GM12873 (cell line): ENCODE data around the gene CA12.

Experiments
- CTCF ChIP-seq: IDR thresholded peaks from 2 replicates; pipeline ENCODE4 v1.5.1; 2012; ENCODE audit warnings: low read depth, mild to moderate bottlenecking, moderate library complexity, low read length, control low read depth; ENCODE audit not compliant: insufficient read depth; ENCODE audit errors: missing control alignments

Gene CA12

DNA sequence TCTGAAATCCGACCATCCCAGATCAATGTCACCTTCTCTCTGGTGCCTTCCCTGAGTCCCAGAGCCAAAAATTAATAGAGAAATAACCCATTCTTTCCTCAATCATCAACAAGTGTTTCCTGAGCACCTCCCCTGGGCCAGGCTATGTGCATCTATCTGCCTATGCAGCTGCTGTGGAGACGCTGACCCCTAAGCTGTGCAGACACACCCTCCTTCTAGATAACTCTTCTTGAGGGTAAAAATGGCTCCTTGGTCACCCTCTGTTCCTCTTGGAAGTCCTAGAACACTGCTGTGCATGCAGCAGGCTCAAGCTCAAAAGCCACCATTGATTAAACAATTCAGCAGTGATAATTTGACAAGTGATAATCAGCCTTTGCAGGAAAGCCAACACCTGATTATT, 18.4 kb downstream of the CA12 start:
- TF ChIP-seq CTCF: no peak

GRCh38 chr15:63362885-63363284, 18.8 kb downstream of the CA12 start:
- TF ChIP-seq CTCF: no peak

- TF ChIP-seq CTCF: no peak
Observed at GRCh38 chr15:63362196-63362595, 19.4 kb downstream of the CA12 start.

- no peak for TF ChIP-seq CTCF
Observed at GRCh38 chr15:63360170-63360569, 21.5 kb downstream of the CA12 start.

DNA sequence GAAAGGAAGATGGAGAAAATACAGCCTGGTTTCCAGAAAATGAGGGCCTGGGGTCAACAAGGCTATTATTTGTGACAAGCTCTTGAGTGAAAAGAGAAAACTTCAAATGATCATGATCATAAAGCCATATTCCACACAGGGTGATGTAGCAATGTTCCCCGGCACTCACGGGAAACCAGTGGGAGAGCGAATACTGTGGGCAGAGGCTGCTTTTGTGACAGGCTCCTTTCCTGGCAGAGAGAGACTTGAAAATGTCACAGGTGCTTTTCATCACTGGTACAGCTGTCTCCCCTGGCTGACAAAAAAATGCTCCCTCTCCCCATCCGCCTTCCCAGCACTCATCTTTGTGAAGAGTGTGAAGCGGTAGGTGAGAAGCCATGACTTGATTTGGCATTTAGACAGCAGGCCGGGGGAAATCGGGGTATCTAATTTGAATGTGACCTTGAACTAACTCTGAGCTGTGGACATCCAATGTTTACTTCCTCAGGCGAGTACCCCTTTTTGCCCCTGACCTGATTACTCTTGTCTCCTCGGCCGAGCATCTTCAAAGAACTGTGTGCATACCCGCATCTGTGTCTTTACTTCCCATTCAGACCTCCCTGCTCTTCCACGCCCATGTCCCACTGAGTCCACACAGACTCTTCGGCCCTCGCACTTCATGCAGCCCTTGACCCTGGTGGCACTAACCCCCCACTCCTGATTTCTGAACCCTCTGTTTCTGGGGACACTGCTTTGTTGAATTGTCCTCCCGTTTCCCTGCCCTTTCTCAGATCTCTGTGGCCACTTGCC, 23.2 kb downstream of the CA12 start:
- no peak for TF ChIP-seq CTCF

GRCh38 chr15:63357731-63358130, 23.9 kb downstream of the CA12 start:
- TF ChIP-seq CTCF: no peak

DNA sequence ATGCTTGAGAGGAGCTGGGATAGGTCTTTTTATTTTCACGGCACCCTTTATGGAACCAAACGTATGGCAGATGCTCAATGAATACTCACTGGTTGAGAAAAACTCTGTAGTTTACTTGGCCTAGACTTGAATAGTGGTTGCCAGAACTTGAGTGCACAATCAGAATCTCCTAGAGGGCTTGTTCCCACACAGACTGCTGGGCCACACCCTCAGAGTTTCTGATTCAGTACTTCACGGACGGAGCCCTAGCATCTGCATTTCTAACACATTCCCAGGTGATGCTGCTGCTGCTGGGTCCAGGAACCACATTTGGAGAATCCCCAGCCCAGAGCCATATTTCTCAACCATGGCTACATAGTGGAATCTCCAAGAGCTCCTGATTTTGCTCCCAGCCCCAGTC, 24.6 kb downstream of the CA12 start:
- TF ChIP-seq CTCF: no peak
